Loucy (cell line): ENCODE measurements around the gene DLGAP1.
"Not testable (repeated sequence)": the region's sequence is repeated elsewhere in the genome, so short reads cannot be mapped to it uniquely, and the experiment has no call there.

Source experiments
- H2AFZ ChIP-seq: fragments of 200-600 bp; sonication (generic); 2 replicates; pipeline ENCODE4 v1.6.0; 2016; ENCODE audit warnings: antibody characterized with exemption, mild to moderate bottlenecking, low read length, moderate library complexity
- H3F3A ChIP-seq: fragments of 200-600 bp; 2 replicates; pipeline ENCODE4 v1.6.0; 2016; ENCODE audit warnings: antibody characterized with exemption, low read depth, mild to moderate bottlenecking
- H3K27me3 ChIP-seq: fragments of 200-600 bp; sonication (generic); 2 replicates; pipeline ENCODE4 v1.6.1; 2014; ENCODE audit warnings: low read length, mild to moderate bottlenecking; ENCODE audit not compliant: insufficient read depth, poor library complexity, severe bottlenecking
- H3K36me3 ChIP-seq: fragments of 200-600 bp; sonication (generic); 2 replicates; pipeline ENCODE4 v1.6.1; 2016; ENCODE audit warnings: low read length; ENCODE audit not compliant: insufficient read depth
- H3K4me1 ChIP-seq: fragments of 200-600 bp; sonication (generic); 2 replicates; pipeline ENCODE4 v1.5.1; 2014; ENCODE audit warnings: low read length, mild to moderate bottlenecking; ENCODE audit not compliant: insufficient read depth, poor library complexity, severe bottlenecking
- H3K4me2 ChIP-seq: fragments of 200-600 bp; sonication (generic); 2 replicates; pipeline ENCODE4 v1.6.0; 2014; ENCODE audit warnings: antibody characterized with exemption, low read length, low read depth, mild to moderate bottlenecking; ENCODE audit not compliant: poor library complexity, severe bottlenecking
- H3K4me3 ChIP-seq: fragments of 200-600 bp; sonication (generic); 2 replicates; pipeline ENCODE4 v1.5.1; 2014; ENCODE audit warnings: low read length, mild to moderate bottlenecking, mixed read lengths; ENCODE audit not compliant: poor library complexity, severe bottlenecking
- H3K79me2 ChIP-seq: fragments of 200-600 bp; sonication (generic); 2 replicates; pipeline ENCODE4 v1.6.1; 2014; ENCODE audit warnings: low read length; ENCODE audit not compliant: insufficient read depth
- H3K9ac ChIP-seq: fragments of 200-600 bp; sonication (generic); 2 replicates; pipeline ENCODE4 v1.6.0; 2014; ENCODE audit warnings: mild to moderate bottlenecking, low read depth, low read length, moderate library complexity; ENCODE audit not compliant: poor library complexity, severe bottlenecking
- H3K9me2 ChIP-seq: fragments of 200-600 bp; sonication (generic); replicated peaks from 2 replicates; pipeline ENCODE4 v1.6.1; 2016; ENCODE audit warnings: low read depth, low read length, mixed read lengths
- H3K9me3 ChIP-seq: fragments of 200-600 bp; sonication (generic); 2 replicates; pipeline ENCODE4 v1.6.1; 2014; ENCODE audit warnings: mild to moderate bottlenecking, antibody characterized with exemption, low read length, low read depth; ENCODE audit not compliant: insufficient read depth
- H4K20me1 ChIP-seq: fragments of 200-600 bp; sonication (generic); 2 replicates; pipeline ENCODE4 v1.6.0; 2014; ENCODE audit warnings: antibody characterized with exemption, low read length, mild to moderate bottlenecking; ENCODE audit not compliant: insufficient read depth, poor library complexity, severe bottlenecking
- EZH2phosphoT487 ChIP-seq: fragments of 200-600 bp; IDR thresholded peaks from 2 replicates; pipeline ENCODE4 v1.6.1; 2018; ENCODE audit warnings: antibody characterized with exemption, mild to moderate bottlenecking, moderate library complexity, borderline replicate concordance
- TF ChIP-seq, protein P1 (sequence below): fragments of 200-600 bp; sonication (generic); conservative IDR thresholded peaks from 2 replicates; pipeline ENCODE4 v1.5.1; 2014; ENCODE audit warnings: mild to moderate bottlenecking, antibody characterized with exemption, low read length

Gene DLGAP1

DNA sequence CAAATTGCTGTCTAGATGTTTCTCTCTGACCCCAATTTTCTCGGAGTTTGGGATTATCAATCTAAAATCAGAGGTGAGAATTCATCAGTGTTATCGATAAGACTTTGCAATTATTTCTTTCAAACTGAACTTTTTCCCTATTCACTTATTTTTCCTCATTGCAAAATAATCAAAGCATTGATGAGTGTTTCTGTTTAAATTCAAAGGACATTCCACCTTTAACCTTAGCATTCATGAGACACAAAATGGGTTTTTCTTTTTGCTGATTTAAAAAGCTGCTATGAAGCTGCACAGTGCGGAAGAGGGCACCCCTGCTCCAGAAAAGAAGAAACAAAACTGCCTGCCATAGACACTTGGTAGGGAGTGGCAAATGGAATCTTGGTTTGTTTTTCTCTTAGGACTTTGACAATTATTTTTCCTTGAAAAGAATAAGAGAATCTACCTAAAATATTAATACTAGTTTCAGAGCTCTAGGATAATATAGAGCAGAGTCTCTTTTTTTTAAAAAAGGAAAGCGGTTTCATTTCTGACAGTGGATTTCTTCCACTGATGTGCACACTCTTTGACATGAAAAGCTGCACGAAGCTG, 801.8 kb downstream of the DLGAP1 start:
- Histone ChIP-seq H3K9ac (no peak overlapping the region), H2AFZ (no peak overlapping the region), H3K79me2 (no peaks in the 10 kb centered on the region), H3K4me1 (no peaks in the 10 kb centered on the region), H3K9me3 (no peaks in the 10 kb centered on the region), H3K4me2 (no peak overlapping the region), H3F3A (no peaks in the 10 kb centered on the region), H3K9me2 (no peaks in the 10 kb centered on the region), H3K27me3 (no peaks in the 10 kb centered on the region), H4K20me1 (no peaks in the 10 kb centered on the region), H3K36me3 (no peaks in the 10 kb centered on the region), H3K4me3 (no peak overlapping the region)
- TF ChIP-seq, protein P1, sequence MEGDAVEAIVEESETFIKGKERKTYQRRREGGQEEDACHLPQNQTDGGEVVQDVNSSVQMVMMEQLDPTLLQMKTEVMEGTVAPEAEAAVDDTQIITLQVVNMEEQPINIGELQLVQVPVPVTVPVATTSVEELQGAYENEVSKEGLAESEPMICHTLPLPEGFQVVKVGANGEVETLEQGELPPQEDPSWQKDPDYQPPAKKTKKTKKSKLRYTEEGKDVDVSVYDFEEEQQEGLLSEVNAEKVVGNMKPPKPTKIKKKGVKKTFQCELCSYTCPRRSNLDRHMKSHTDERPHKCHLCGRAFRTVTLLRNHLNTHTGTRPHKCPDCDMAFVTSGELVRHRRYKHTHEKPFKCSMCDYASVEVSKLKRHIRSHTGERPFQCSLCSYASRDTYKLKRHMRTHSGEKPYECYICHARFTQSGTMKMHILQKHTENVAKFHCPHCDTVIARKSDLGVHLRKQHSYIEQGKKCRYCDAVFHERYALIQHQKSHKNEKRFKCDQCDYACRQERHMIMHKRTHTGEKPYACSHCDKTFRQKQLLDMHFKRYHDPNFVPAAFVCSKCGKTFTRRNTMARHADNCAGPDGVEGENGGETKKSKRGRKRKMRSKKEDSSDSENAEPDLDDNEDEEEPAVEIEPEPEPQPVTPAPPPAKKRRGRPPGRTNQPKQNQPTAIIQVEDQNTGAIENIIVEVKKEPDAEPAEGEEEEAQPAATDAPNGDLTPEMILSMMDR: no peak
- no peak for TF ChIP-seq EZH2phosphoT487

GRCh38 chr18:3652380-3653262, 802.5 kb downstream of the DLGAP1 start:
- H3K4me1 ChIP-seq: no peaks in the 10 kb centered on the region

GRCh38 chr18:3651266-3651665, 803.8 kb downstream of the DLGAP1 start:
- H3K9me3 ChIP-seq: no peaks in the 10 kb centered on the region
- H3K9ac ChIP-seq: no peak overlapping the region
- no peak overlapping the region for H2AFZ ChIP-seq
- no peaks in the 10 kb centered on the region for H3K4me1 ChIP-seq
- no peaks in the 10 kb centered on the region for H4K20me1 ChIP-seq
- H3K9me2 ChIP-seq: no peaks in the 10 kb centered on the region
- no peaks in the 10 kb centered on the region for H3K79me2 ChIP-seq
- no peaks in the 10 kb centered on the region for H3F3A ChIP-seq
- TF ChIP-seq EZH2phosphoT487: no peak
- TF ChIP-seq, protein P1: no peak
- H3K27me3 ChIP-seq: no peaks in the 10 kb centered on the region
- H3K4me2 ChIP-seq: no peak overlapping the region
- H3K4me3 ChIP-seq: no peak overlapping the region
- no peaks in the 10 kb centered on the region for H3K36me3 ChIP-seq

More at GRCh38 chr18:3652380-3653262, 802.5 kb downstream of the DLGAP1 start:
- Histone ChIP-seq H3K4me2 (no peak overlapping the region), H4K20me1 (no peaks in the 10 kb centered on the region), H3K9me2 (no peaks in the 10 kb centered on the region), H3K27me3 (no peaks in the 10 kb centered on the region), H3K36me3 (no peaks in the 10 kb centered on the region), H3K9ac (no peak overlapping the region), H3K4me3 (no peak overlapping the region), H3F3A (no peaks in the 10 kb centered on the region), H3K79me2 (no peaks in the 10 kb centered on the region), H3K9me3 (no peaks in the 10 kb centered on the region), H2AFZ (no peak overlapping the region)
- TF ChIP-seq EZH2phosphoT487: no peak
- TF ChIP-seq, protein P1: no peak

DNA sequence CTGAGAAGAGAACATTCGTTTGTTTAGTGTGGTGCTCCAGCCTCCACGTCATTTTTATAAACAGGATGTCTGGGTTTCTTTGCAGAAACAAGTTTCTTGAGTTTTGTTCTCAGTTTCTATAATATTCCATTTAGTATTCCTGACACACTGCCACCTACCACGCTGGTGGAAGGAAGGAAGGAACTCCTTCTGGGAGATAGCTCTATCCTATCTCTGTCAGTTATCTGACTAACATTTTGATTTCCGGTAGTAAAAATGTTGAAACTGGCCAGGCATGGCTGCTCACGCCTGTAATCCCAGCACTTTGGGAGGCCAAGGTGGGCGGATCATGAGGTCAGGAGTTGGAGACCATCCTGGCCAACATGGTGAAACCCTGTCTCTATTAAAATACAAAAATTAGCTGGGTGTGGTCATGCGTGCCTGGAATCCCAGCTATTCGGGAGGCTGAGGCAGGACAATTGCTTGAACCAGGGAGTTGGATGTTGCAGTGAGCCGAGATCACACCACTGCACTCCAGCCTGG, 804.5 kb downstream of the DLGAP1 start:
- not testable (repeated sequence) for H3K4me2 ChIP-seq, H3K27me3 ChIP-seq, H2AFZ ChIP-seq, H3K9me3 ChIP-seq, H4K20me1 ChIP-seq, H3K36me3 ChIP-seq, H3F3A ChIP-seq, H3K79me2 ChIP-seq, H3K4me1 ChIP-seq, H3K4me3 ChIP-seq, H3K9me2 ChIP-seq, H3K9ac ChIP-seq
